MM.1S (cell line): ENCODE measurements around the gene SDF2L1.
"Not testable (repeated sequence)": the region's sequence is repeated elsewhere in the genome, so short reads cannot be mapped to it uniquely, and the experiment has no call there.

Experiments
- DNase-seq: peaks from one replicate; pipeline ENCODE4 v3.0.0-alpha.2; 2015
- H2AFZ ChIP-seq: fragments of 300-600 bp; sonication (generic); 2 replicates; pipeline ENCODE4 v1.6.0; 2016; ENCODE audit warnings: antibody characterized with exemption, low read length
- H3F3A ChIP-seq: fragments of 300-600 bp; sonication (generic); 2 replicates; pipeline ENCODE4 v1.6.1; 2016; ENCODE audit warnings: mild to moderate bottlenecking, antibody characterized with exemption, low read length, moderate library complexity, mixed read lengths; ENCODE audit not compliant: insufficient read depth
- H3K27ac ChIP-seq: fragments of 300-600 bp; sonication (generic); 2 replicates; pipeline ENCODE4 v1.5.1; 2016; ENCODE audit warnings: mild to moderate bottlenecking, low read length
- H3K27me3 ChIP-seq: fragments of 300-600 bp; sonication (generic); replicated peaks from 2 replicates; pipeline ENCODE4 v1.6.0; 2016; ENCODE audit warnings: low read length; ENCODE audit not compliant: insufficient read depth
- H3K36me3 ChIP-seq: fragments of 300-600 bp; sonication (generic); replicated peaks from 2 replicates; pipeline ENCODE4 v1.6.1; 2016; ENCODE audit warnings: mild to moderate bottlenecking, low read length, mixed read lengths; ENCODE audit not compliant: insufficient read depth
- H3K4me1 ChIP-seq: fragments of 300-600 bp; sonication (generic); 2 replicates; pipeline ENCODE4 v1.6.1; 2016; ENCODE audit warnings: low read length, mixed read lengths
- H3K4me2 ChIP-seq: fragments of 300-600 bp; sonication (generic); 2 replicates; pipeline ENCODE4 v1.6.0; 2016; ENCODE audit warnings: low read depth, low read length
- H3K4me3 ChIP-seq: fragments of 300-600 bp; sonication (generic); 2 replicates; pipeline ENCODE4 v1.5.1; 2016; ENCODE audit warnings: low read length, mixed read lengths
- H3K79me2 ChIP-seq: fragments of 300-600 bp; sonication (generic); 2 replicates; pipeline ENCODE4 v1.6.1; 2016; ENCODE audit warnings: mixed run types, low read length, mixed read lengths
- H3K9ac ChIP-seq: fragments of 300-600 bp; sonication (generic); 2 replicates; pipeline ENCODE4 v1.6.1; 2016; ENCODE audit warnings: low read length, mixed read lengths
- H3K9me2 ChIP-seq: fragments of 300-600 bp; sonication (generic); replicated peaks from 2 replicates; pipeline ENCODE4 v1.6.1; 2016; ENCODE audit warnings: mild to moderate bottlenecking, low read length, mixed read lengths; ENCODE audit not compliant: insufficient read depth
- H3K9me3 ChIP-seq: fragments of 300-600 bp; sonication (generic); replicated peaks from 2 replicates; pipeline ENCODE4 v1.6.1; 2016; ENCODE audit warnings: mild to moderate bottlenecking, low read length, mixed read lengths; ENCODE audit not compliant: insufficient read depth
- H4K20me1 ChIP-seq: fragments of 300-600 bp; sonication (generic); 2 replicates; pipeline ENCODE4 v1.6.1; 2016; ENCODE audit warnings: mild to moderate bottlenecking, low read length, moderate library complexity, mixed read lengths; ENCODE audit not compliant: insufficient read depth
- CTCF ChIP-seq: fragments of 300-600 bp; sonication (generic); IDR thresholded peaks from 2 replicates; pipeline ENCODE4 v1.5.1; 2016; ENCODE audit warnings: antibody characterized with exemption, low read length, mixed read lengths
- EZH2 ChIP-seq: fragments of 300-600 bp; sonication (generic); optimal IDR thresholded peaks from 2 replicates; pipeline ENCODE3; 2017; ENCODE audit warnings: low read depth, mild to moderate bottlenecking, antibody characterized with exemption, low read length, mixed read lengths
- EZH2phosphoT487 ChIP-seq: fragments of 300-600 bp; sonication (generic); IDR thresholded peaks from 2 replicates; pipeline ENCODE4 v1.6.1; 2018; ENCODE audit warnings: antibody characterized with exemption, low read length

Gene SDF2L1

GRCh38 chr22:21605887-21606564, 36.1 kb upstream of the SDF2L1 start:
- Histone ChIP-seq H4K20me1 (peaks cover 19% of the 10 kb centered on the region), H3K4me2 (no peak overlapping the region), H2AFZ (no peak overlapping the region), H3K36me3 (peaks cover 1% of the 10 kb centered on the region; the same call in 1 of the 2 replicates), H3K27me3 (no peaks in the 10 kb centered on the region), H3K9me2 (no peaks in the 10 kb centered on the region), H3K4me1 (no peaks in the 10 kb centered on the region), H3K4me3 (no peak overlapping the region), H3K9me3 (no peaks in the 10 kb centered on the region), H3F3A (no peaks in the 10 kb centered on the region), H3K9ac (no peak overlapping the region), H3K79me2 (peaks cover 96% of the 10 kb centered on the region), H3K27ac (no peak overlapping the region)
- no peak for DNase-seq
- TF ChIP-seq EZH2phosphoT487 (no peak), EZH2 (no peak), CTCF (no peak)

- H3K9ac ChIP-seq = no peak overlapping the region
- H3K4me1 ChIP-seq = no peaks in the 10 kb centered on the region
- no peaks in the 10 kb centered on the region for H3F3A ChIP-seq
- H3K36me3 ChIP-seq = peaks cover 6% of the 10 kb centered on the region; the same call in 1 of the 2 replicates
- H2AFZ ChIP-seq = no peak overlapping the region
- no peaks in the 10 kb centered on the region for H3K9me2 ChIP-seq
- no peak for DNase-seq
- no peaks in the 10 kb centered on the region for H3K9me3 ChIP-seq
- H3K4me3 ChIP-seq = no peak overlapping the region
- peaks cover 96% of the 10 kb centered on the region for H3K79me2 ChIP-seq
- TF ChIP-seq EZH2phosphoT487 (no peak), EZH2 (no peak), CTCF (no peak)
- no peak overlapping the region for H3K27ac ChIP-seq
- peaks cover 19% of the 10 kb centered on the region for H4K20me1 ChIP-seq
- H3K4me2 ChIP-seq = no peak overlapping the region
- H3K27me3 ChIP-seq = no peaks in the 10 kb centered on the region
Observed at GRCh38 chr22:21606775-21607174, 35.3 kb upstream of the SDF2L1 start.

- not testable (repeated sequence) for H3K9ac ChIP-seq, H3K27ac ChIP-seq, H3K4me3 ChIP-seq, DNase-seq, H3F3A ChIP-seq, H3K9me2 ChIP-seq, H2AFZ ChIP-seq, H3K9me3 ChIP-seq, H3K4me2 ChIP-seq, H3K4me1 ChIP-seq, H3K27me3 ChIP-seq
- Histone ChIP-seq H3K79me2 (peaks cover 97% of the 10 kb centered on the region), H4K20me1 (peaks cover 16% of the 10 kb centered on the region), H3K36me3 (peaks cover 11% of the 10 kb centered on the region; the same call in 1 of the 2 replicates)
Observed at GRCh38 chr22:21609556-21610157, 32.4 kb upstream of the SDF2L1 start.
